HL-60/S4 (cell line): ENCODE data around the gene NAALADL2.
"Not testable (repeated sequence)": the region's sequence is repeated elsewhere in the genome, so short reads cannot be mapped to it uniquely, and the experiment has no call there.

ENCODE experiments used
- in situ Hi-C: fragments of 300-500 bp; cut with MboI; formaldehyde crosslinking; loops from 2 replicates; pipeline ENCODE4 v1.14.3; 2022; ENCODE audit warnings: low sequenced_read_pairs

Gene NAALADL2

GRCh38 chr3:175614107-175614506, 755.0 kb downstream of the NAALADL2 start:
- in situ Hi-C loops, result not testable (repeated sequence)

DNA sequence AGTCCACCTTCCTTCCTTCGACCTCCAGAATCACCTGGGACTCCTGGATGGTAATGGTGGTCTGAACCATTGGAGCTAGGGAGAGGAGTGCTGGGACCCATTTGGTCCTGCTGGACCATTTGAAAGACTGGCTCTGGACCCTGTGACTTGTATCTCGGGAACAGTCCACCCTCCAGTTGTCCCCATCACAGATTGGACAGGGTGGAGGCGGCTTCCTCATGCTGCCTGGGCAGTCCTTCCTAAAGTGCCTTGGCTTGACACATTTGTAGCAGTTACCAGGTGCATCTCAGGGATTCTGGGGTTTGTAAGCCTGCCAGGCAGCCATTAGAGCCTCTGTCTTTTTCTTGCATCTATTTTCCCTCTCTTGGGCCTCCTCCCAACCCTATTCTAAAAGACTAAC, 758.1 kb downstream of the NAALADL2 start:
- in situ Hi-C loops, result no loop called here

DNA sequence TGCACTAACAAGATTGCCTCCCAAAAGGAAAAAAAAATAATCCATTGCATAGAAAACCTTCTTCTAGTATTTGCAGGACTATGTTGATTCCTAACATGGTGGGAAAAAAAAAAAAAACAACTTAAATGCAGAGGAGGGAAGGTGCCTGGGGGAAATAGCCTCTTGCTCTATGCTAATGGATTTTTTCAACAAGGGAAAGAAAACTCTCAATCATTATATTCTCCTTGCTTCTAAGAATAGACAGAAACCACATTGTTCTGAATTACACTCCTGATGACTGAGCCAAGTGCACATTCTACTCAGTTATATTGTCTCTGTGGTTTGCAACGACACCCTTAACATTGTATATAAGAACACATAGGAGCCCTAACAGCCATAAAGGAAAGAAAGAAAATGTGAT, 760.2 kb downstream of the NAALADL2 start:
- in situ Hi-C loops, result no loop called here

- in situ Hi-C loops, result no loop called here
Measured at GRCh38 chr3:175620093-175620492, 761.0 kb downstream of the NAALADL2 start.

GRCh38 chr3:175620532-175620931, 761.4 kb downstream of the NAALADL2 start:
- in situ Hi-C loops, result no loop called here

GRCh38 chr3:175640958-175641357, 781.8 kb downstream of the NAALADL2 start:
- in situ Hi-C loops, result no loop called here

- in situ Hi-C loops, result no loop called here
Measured at GRCh38 chr3:175646865-175647264, 787.7 kb downstream of the NAALADL2 start.

DNA sequence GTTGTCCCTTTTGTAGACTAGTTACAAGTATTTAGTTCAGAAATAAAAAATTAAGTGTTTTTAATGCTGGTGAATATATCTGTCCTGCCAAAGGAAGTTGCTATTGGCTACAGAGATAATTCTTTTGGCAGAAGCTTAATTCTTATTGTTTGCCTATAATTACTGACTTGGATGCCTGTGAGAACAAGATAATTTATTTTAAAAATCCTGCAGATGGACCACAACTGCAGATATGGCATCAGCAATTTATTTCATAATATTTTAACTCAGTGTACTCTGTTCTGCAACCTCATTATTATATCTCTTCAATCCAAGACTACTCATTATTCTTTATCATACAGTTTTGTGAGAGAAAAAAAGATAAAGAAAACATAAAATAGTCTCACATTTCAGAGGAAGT, 789.8 kb downstream of the NAALADL2 start:
- in situ Hi-C loops, result no loop called here

- in situ Hi-C loops, result no loop called here
Measured at GRCh38 chr3:175651716-175652115, 792.6 kb downstream of the NAALADL2 start.

DNA sequence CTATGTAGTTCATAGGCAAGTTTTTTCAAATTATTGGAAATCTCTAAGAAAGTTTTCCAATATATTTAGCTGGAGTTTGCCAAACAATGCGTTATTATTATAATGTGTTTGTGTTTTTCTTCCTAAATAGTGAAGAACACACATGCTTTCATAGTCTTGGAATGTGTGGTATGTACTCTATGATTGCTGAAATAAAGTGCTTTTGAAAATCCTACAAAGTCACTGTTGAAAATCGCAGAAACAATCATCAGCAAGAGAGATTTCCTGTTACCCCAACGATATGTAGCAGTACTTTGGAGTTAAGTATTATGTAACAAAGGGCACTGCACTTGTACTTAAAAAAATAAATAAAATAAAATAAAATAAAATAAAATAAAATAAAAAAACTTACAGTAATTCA, 796.2 kb downstream of the NAALADL2 start:
- in situ Hi-C loops, result no loop called here

DNA sequence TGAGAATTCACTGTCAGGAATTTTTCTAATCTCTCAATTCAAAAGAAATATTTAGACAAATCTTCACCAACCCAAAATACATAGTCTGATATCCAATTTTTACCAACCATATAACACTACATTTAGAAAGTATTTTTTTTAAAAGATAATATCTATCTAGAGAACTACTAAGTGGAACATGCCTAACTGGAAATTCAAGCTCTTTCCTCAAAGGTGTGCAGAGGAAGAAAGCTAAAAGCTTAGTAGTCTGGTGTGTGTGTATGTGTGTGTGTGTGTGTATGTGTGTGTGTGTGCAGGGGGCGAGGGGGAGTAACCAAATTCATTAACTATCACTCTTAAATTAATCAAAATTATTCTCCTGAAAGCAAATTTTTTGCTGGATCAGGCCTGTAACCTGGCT, 797.3 kb downstream of the NAALADL2 start:
- in situ Hi-C loops, result no loop called here

GRCh38 chr3:175659670-175660350, 800.7 kb downstream of the NAALADL2 start:
- in situ Hi-C loops, result no loop called here

- in situ Hi-C loops, result no loop called here
Measured at GRCh38 chr3:175662815-175663214, 803.7 kb downstream of the NAALADL2 start.

GRCh38 chr3:175664911-175665310, 805.8 kb downstream of the NAALADL2 start:
- in situ Hi-C loops, result no loop called here

DNA sequence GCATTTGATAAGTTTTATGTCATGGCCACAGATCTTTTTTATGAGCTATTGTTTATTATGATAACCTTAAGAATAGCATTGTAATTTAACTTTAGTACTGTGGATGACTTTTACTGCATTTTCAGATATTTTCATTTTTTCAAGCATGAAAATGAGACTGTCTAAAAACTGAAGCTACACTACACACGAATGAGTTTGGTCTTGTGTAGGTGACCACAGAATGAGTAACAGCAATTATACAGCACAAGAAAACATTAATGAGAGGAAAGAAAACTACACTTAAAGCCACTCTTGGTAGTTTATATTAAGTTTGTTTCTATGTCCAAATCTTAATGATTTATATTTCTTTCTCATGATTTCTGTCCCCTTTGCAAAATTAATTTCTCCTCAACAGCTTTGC, 809.2 kb downstream of the NAALADL2 start:
- in situ Hi-C loops, result no loop called here

DNA sequence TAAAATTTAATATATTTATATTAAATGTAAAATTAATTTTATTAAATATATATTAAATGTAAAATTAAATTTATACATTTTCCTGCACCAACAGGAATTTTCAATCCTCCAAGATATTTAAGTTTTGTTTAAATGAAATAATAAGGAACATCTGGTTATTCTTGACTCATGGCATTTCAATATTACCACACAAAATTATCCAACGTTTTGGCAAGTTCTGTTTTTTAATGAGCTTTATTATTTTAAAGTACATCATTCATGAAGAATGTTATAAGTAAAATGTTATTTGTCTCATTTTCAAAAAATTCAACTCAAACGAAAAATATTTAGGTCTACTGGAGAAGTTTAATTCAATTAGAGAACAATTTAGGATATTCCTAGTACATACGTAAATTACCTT, 811.4 kb downstream of the NAALADL2 start:
- in situ Hi-C loops, result no loop called here

- in situ Hi-C loops, result no loop called here
Measured at GRCh38 chr3:175672119-175672689, 813.1 kb downstream of the NAALADL2 start.

DNA sequence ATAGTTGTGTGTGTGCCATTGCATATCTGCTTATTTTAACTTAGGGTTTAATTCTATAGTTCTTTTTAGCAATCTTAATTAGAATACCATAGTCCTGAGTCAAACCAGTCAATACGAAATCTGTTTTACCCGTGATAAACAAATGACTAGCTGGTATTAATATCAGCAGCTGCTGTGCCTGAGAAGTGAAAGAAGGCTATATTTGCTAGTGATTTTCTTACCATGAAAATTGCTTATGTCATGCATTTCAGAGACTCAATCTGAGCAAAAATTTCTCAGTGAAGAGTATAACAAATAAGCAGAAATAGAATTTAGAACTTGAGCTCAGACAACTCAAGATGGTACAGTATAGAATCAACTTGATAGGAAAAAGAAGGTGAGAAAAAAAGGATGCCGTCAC, 820.4 kb downstream of the NAALADL2 start:
- in situ Hi-C loops, result no loop called here

- in situ Hi-C loops, result no loop called here
Measured at GRCh38 chr3:175692256-175692655, 833.1 kb downstream of the NAALADL2 start.

DNA sequence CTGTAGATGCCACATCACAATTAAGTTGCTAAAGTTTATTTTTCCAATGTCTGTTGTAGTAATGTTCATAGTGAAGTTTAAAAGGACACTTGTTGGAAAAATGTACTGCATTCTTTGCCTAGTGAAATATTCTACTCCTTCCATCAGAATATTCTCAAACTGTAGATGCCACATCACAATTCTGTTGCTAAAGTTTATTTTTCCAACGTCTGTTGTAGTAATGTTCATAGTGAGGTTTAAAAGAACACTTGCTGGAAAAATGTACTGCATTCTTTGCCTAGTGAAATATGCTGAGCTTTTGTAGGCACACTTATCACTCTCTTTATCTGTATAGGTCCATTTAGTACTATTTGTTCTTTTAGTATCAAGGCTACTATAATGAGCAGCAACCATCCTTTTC, 836.1 kb downstream of the NAALADL2 start:
- in situ Hi-C loops, result no loop called here

DNA sequence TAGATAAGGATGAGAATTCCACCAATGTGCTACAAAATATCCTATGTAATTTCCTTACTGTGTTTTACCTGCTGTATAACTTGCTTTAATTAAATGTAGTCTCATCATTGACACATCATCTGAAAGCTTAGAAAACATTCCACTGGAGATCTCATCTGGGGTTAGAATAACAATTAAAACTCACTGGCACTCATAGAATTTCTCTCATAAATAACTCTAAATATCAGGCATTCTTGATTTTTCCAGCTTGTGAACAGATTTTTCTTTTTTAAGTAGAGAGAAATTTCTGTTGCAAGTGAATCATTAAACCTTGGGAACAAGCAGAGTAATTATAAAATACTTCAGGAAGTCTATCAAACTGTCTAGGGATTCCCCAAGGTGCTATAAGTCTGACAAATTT, 843.8 kb downstream of the NAALADL2 start:
- in situ Hi-C loops, result no loop called here

- in situ Hi-C loops, result no loop called here
Measured at GRCh38 chr3:175704366-175705055, 845.4 kb downstream of the NAALADL2 start.
